Measurements from ENCODE around the gene IL23R. TPM values are rescaled to one million over a fixed set of nuclear protein-coding genes. Genes with fewer than 3 reads are reported as not detected.

The IL23R gene
- total and polyA plus RNA-seq, 2 donors (not counting 3 experiments of a cell fraction or from before 2014, with no cell fraction given): not detected

DNA sequence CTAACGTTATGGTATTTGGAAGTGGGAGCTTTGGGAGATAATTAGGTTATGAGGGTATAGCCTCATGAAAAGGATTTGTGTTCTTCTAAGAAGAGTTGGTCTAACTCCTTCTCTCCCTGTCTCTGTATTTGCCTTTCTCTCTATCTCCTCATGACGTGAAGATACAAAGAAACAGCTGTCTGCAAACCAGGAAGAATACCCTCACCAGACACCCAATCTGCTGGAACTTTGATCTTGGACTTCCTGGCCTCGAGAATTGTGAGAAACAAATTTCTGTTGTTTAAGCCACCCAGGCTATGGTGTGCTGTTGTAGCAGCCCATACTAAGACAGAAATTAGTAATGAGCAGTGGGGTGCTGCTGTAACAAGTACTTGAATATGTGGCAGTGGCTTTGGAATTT is 47.6 kb upstream of the IL23R start:
- Histone ChIP-seq H3K27me3 (ENCODE audit: control insufficient read depth in 2 of 2, insufficient read depth in 2 of 2, low read length in 2 of 2) (peaks cover 3 to 4% of the 10 kb centered on the region in 2 experiments), H3K4me2 (ENCODE audit: insufficient read depth, low read length) (no peak overlapping the region), H3K9me1 (replicated peaks; ENCODE audit: control insufficient read depth, extremely low read depth, insufficient read depth, low read length) (no peaks in the 10 kb centered on the region), H3K27ac (ENCODE audit: insufficient read depth, low read depth, low read length) (no peak overlapping the region), H3K4me1 (ENCODE audit: control insufficient read depth, extremely low read depth, insufficient read depth, low read length) (no peaks in the 10 kb centered on the region), H3K36me3 (ENCODE audit: control insufficient read depth in 2 of 2, extremely low read depth in 1 of 2, insufficient read depth in 2 of 2, low read length in 2 of 2) (no peaks in the 10 kb centered on the region), H3K9ac (replicated peaks; ENCODE audit: extremely low read depth, insufficient read depth, low read length) (no peak overlapping the region), H2AFZ (ENCODE audit: low read depth, low read length) (no peak overlapping the region), H3K79me2 (ENCODE audit: control insufficient read depth, insufficient read depth, low read length) (no peaks in the 10 kb centered on the region), H3K9me3 (replicated peaks; ENCODE audit: control insufficient read depth, insufficient read depth, low read length) (no peaks in the 10 kb centered on the region), H3K4me3 (replicated peaks in 1 of 3; ENCODE audit: insufficient read depth in 1 of 3, low read depth in 1 of 3, low read length in 3 of 3) (no peak overlapping the region), H4K20me1 (replicated peaks; ENCODE audit: control insufficient read depth, extremely low read depth, insufficient read depth, low read length) (no peaks in the 10 kb centered on the region)
- DNase-seq (ENCODE audit: low read depth, low spot score) (no peak), FAIRE-seq (no peak)
- CTCF ChIA-PET: interaction anchor here (1.5 kb wide), 1 partner anchor 31 kb away, joined by 4 read pairs; no protein-coding TSS in a partner anchor
- POLR2A ChIA-PET: no interaction called here
- TF ChIP-seq EZH2 (IDR thresholded peaks at IDR 0.05; ENCODE audit: borderline replicate concordance, low read depth, low read length, severe bottlenecking) (no peak), POLR2A (IDR thresholded peaks at IDR 0.05; ENCODE audit: low read depth, low read length) (no peak), FOS (IDR thresholded peaks at IDR 0.05; ENCODE audit: borderline replicate concordance, insufficient read depth, low read length) (no peak), JUN (IDR thresholded peaks at IDR 0.05; ENCODE audit: borderline replicate concordance, insufficient read depth, insufficient read length, low read depth) (no peak), GATA2 (IDR thresholded peaks at IDR 0.05; ENCODE audit: insufficient read depth, insufficient read length, low read depth, low read length) (no peak), POLR2AphosphoS5 (IDR thresholded peaks at IDR 0.05; ENCODE audit: insufficient read depth, low read depth, low read length) (no peak), MYC (IDR thresholded peaks at IDR 0.05; ENCODE audit: low read depth, low read length) (no peak)
- TF ChIP-seq, protein P1, sequence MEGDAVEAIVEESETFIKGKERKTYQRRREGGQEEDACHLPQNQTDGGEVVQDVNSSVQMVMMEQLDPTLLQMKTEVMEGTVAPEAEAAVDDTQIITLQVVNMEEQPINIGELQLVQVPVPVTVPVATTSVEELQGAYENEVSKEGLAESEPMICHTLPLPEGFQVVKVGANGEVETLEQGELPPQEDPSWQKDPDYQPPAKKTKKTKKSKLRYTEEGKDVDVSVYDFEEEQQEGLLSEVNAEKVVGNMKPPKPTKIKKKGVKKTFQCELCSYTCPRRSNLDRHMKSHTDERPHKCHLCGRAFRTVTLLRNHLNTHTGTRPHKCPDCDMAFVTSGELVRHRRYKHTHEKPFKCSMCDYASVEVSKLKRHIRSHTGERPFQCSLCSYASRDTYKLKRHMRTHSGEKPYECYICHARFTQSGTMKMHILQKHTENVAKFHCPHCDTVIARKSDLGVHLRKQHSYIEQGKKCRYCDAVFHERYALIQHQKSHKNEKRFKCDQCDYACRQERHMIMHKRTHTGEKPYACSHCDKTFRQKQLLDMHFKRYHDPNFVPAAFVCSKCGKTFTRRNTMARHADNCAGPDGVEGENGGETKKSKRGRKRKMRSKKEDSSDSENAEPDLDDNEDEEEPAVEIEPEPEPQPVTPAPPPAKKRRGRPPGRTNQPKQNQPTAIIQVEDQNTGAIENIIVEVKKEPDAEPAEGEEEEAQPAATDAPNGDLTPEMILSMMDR (IDR thresholded peaks at IDR 0.05; ENCODE audit: extremely low read depth in 1 of 2, insufficient read depth in 1 of 2, low read depth in 1 of 2, low read length in 2 of 2): no peak
- TF ChIP-seq, protein P2, sequence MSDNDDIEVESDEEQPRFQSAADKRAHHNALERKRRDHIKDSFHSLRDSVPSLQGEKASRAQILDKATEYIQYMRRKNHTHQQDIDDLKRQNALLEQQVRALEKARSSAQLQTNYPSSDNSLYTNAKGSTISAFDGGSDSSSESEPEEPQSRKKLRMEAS (IDR thresholded peaks at IDR 0.05; ENCODE audit: insufficient read depth, insufficient read length): no peak
- no TSS peak for BruUV-seq (replicated peaks)
- intact Hi-C loops (cut with micrococcal nuclease): no loop called here
- dilution Hi-C loops (cut with MboI; ENCODE audit: extremely low pct_ligation_motif_present, low sequenced_read_pairs): no loop called here
